ENCODE measurements around the gene NOL4L.

DNA sequence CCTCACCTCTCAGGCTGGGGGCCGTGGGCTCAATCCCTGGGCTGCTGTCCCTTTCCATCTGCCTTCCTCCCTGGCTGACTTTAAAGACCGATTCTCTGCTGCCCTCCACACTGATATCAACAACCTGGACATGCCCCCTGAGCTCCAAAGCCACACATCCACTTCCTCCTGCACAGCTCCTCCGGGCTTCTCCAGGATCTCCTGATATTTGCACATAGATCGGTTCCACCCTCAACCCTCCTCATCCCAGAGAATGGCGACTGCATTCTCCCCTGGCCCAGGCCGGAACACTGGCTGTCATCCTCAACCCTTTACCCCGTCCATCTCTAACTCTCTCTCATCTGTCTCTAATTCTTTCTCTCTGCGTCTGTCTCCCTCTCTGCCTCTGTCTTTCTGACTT, 21.0 kb upstream of the NOL4L start:
- TF ChIP-seq, protein P1, sequence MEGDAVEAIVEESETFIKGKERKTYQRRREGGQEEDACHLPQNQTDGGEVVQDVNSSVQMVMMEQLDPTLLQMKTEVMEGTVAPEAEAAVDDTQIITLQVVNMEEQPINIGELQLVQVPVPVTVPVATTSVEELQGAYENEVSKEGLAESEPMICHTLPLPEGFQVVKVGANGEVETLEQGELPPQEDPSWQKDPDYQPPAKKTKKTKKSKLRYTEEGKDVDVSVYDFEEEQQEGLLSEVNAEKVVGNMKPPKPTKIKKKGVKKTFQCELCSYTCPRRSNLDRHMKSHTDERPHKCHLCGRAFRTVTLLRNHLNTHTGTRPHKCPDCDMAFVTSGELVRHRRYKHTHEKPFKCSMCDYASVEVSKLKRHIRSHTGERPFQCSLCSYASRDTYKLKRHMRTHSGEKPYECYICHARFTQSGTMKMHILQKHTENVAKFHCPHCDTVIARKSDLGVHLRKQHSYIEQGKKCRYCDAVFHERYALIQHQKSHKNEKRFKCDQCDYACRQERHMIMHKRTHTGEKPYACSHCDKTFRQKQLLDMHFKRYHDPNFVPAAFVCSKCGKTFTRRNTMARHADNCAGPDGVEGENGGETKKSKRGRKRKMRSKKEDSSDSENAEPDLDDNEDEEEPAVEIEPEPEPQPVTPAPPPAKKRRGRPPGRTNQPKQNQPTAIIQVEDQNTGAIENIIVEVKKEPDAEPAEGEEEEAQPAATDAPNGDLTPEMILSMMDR (IDR thresholded peaks at IDR 0.05; ENCODE audit: low read length): no peak
- TF ChIP-seq EZH2 (IDR thresholded peaks at IDR 0.05; ENCODE audit: borderline replicate concordance, low read length): no peak
